T-cell (primary cell): ENCODE data around the gene FAT1. TPM values are rescaled to one million over a fixed set of nuclear protein-coding genes. Genes with fewer than 3 reads are reported as not detected.

Source experiments
- ATAC-seq, 4 experiments: fragments of 200-7000 bp in 3 of 4; fragments of 150-1000 bp in 1 of 4; cut with Tn5 transposase; replicated peaks in 1 of 4; 1 replicate in 3 of 4; 2 replicates in 1 of 4; pipeline ENCODE4 v1.10.0; 2021; ENCODE audit warnings: moderate library complexity in 3 of 4, mild to moderate bottlenecking in 2 of 4, moderate number of reproducible peaks in 1 of 4
- CTCF ChIA-PET, 2 donors: fragments of 300-600 bp; sonication (Branson Sonifier 250); formaldehyde crosslinking; loops; one replicate each; lab custom pipeline; 2022; ENCODE audit warnings: antibody characterized with exemption in 2 of 2; lab: Charles Lee
- POLR2A ChIA-PET, 2 donors: fragments of 300-600 bp; sonication (Branson Sonifier 250); formaldehyde crosslinking; loops; one replicate each; lab custom pipeline; 2022; ENCODE audit warnings: antibody characterized with exemption in 2 of 2; lab: Charles Lee
- DNase-seq, 35 experiments: peaks; one replicate each; pipeline versions ENCODE4 v3.0.0 to v3.0.0-alpha.2; 2013 to 2023
- H3K27ac ChIP-seq: one replicate; pipeline ENCODE4 v1.5.1; 2013; ENCODE audit warnings: low read length
- H3K27me3 ChIP-seq, 2 experiments: replicated peaks in 1 of 2; 1 replicate in 1 of 2; 2 replicates in 1 of 2; pipeline versions ENCODE4 v1.6.1 to v1.7.0; 2013; ENCODE audit warnings: low read length in 1 of 2, mixed read lengths in 1 of 2; ENCODE audit not compliant: control insufficient read depth in 2 of 2, insufficient read depth in 2 of 2; ENCODE audit errors: extremely low read depth in 1 of 2
- H3K36me3 ChIP-seq, 2 donors: 1 replicate in 1 of 2; 2 replicates in 1 of 2; pipeline versions ENCODE4 v1.6.1 to v1.7.0; 2013; ENCODE audit warnings: low read length in 1 of 2; ENCODE audit not compliant: control insufficient read depth in 2 of 2, insufficient read depth in 1 of 2; ENCODE audit errors: extremely low read depth in 1 of 2
- H3K4me1 ChIP-seq, 2 experiments: 1 replicate in 1 of 2; 2 replicates in 1 of 2; pipeline versions ENCODE4 v1.6.1 to v1.7.0; 2013; ENCODE audit warnings: low read length in 2 of 2, mixed read lengths in 1 of 2; ENCODE audit not compliant: insufficient read depth in 2 of 2, control insufficient read depth in 1 of 2; ENCODE audit errors: extremely low read depth in 1 of 2
- H3K4me3 ChIP-seq, 2 donors: 1 replicate in 1 of 2; 2 replicates in 1 of 2; pipeline versions ENCODE4 v1.5.1 to v1.7.0; 2013; ENCODE audit warnings: mild to moderate bottlenecking in 2 of 2, low read length in 1 of 2, moderate library complexity in 1 of 2; ENCODE audit not compliant: control insufficient read depth in 1 of 2; ENCODE audit errors: extremely low read depth in 1 of 2
- H3K9me3 ChIP-seq: 2 replicates; pipeline ENCODE4 v1.7.0; 2013
- H3K27ac Mint-ChIP-seq, 2 donors: one replicate each; pipeline ENCODE4 v1.8.0; 2020 to 2021; ENCODE audit warnings: mild to moderate bottlenecking in 2 of 2, mixed read lengths in 2 of 2
- H3K27me3 Mint-ChIP-seq, 2 donors: one replicate each; pipeline ENCODE4 v1.8.0; 2021 to 2022; ENCODE audit warnings: mixed read lengths in 2 of 2
- H3K36me3 Mint-ChIP-seq: one replicate; pipeline ENCODE4 v1.8.0; 2021; ENCODE audit warnings: mixed read lengths
- H3K4me1 Mint-ChIP-seq, 3 donors: one replicate each; pipeline ENCODE4 v1.8.0; 2020 to 2022; ENCODE audit warnings: mixed read lengths in 3 of 3, mild to moderate bottlenecking in 1 of 3
- H3K4me3 Mint-ChIP-seq, 3 donors: one replicate each; pipeline ENCODE4 v1.8.0; 2020 to 2022; ENCODE audit warnings: mild to moderate bottlenecking in 3 of 3, mixed read lengths in 3 of 3, moderate library complexity in 3 of 3
- H3K9me3 Mint-ChIP-seq, 3 donors: one replicate each; pipeline ENCODE4 v1.8.0; 2020 to 2022; ENCODE audit warnings: mixed read lengths in 3 of 3
- WGBS: methylation state at CpG from one replicate; pipeline ENCODE4 v1.1.5; 2013; ENCODE audit warnings: missing lambda C conversion rate; ENCODE audit not compliant: insufficient coverage; 5-methylcytosine and 5-hydroxymethylcytosine counted together
- total RNA-seq, 35 experiments: library from RNA in 6 of 35; stranded (reverse) in 6 of 35; fragments of 120-200 nt in 1 of 35; gene quantifications; one replicate each; pipeline versions ENCODE4 v1.2.1 to v1.2.4 and lab custom pipeline; 2013 to 2026

FAT1 gene
- total RNA-seq, 5 donors from 2014 or later (not counting 1 experiment from before 2014, with no cell fraction given), result 1.0 to 1.5 (median 1.5) TPM; not detected in 2

- no peaks in the 10 kb centered on the region for H3K27me3 Mint-ChIP-seq
- no peak overlapping the region for H3K27ac Mint-ChIP-seq
- CTCF ChIA-PET, result no interaction called here
- no peak overlapping the region for H3K27ac ChIP-seq
- POLR2A ChIA-PET, result no interaction called here
- no peaks in the 10 kb centered on the region for H3K4me1 ChIP-seq
- H3K4me3 ChIP-seq, result no peak overlapping the region
- no peaks in the 10 kb centered on the region for H3K9me3 ChIP-seq
- H3K4me3 Mint-ChIP-seq, result no peak overlapping the region
- H3K9me3 Mint-ChIP-seq, result peaks cover 0 to 5% (median 3%) of the 10 kb centered on the region in 3 donors
- 80% methylated on average over 2 of the region's 6 CpGs for WGBS
- no peaks in the 10 kb centered on the region for H3K4me1 Mint-ChIP-seq
- no peaks in the 10 kb centered on the region for H3K27me3 ChIP-seq
- no peak for ATAC-seq
- no peaks in the 10 kb centered on the region for H3K36me3 ChIP-seq
- DNase-seq, result no peak
- H3K36me3 Mint-ChIP-seq, result no peaks in the 10 kb centered on the region
These were observed 15.1 kb downstream of the FAT1 start for GRCh38 chr4:186708554-186708953.

- Histone ChIP-seq H3K27me3 (no peaks in the 10 kb centered on the region), H3K4me1 (no peaks in the 10 kb centered on the region), H3K27ac (no peak overlapping the region), H3K36me3 (no peaks in the 10 kb centered on the region), H3K4me3 (no peak overlapping the region), H3K9me3 (no peaks in the 10 kb centered on the region)
- no peaks in the 10 kb centered on the region for H3K36me3 Mint-ChIP-seq
- ChIA-PET CTCF (no interaction called here), POLR2A (no interaction called here)
- peaks cover 0 to 6% (median 3%) of the 10 kb centered on the region in 3 donors for H3K9me3 Mint-ChIP-seq
- ATAC-seq (no peak), DNase-seq (no peak)
- no peak overlapping the region for H3K4me3 Mint-ChIP-seq
- WGBS, result 93% methylated on average over 15 of the region's 16 CpGs
- H3K27me3 Mint-ChIP-seq, result no peaks in the 10 kb centered on the region
- no peaks in the 10 kb centered on the region for H3K4me1 Mint-ChIP-seq
- no peak overlapping the region for H3K27ac Mint-ChIP-seq
These were observed 15.7 kb downstream of the FAT1 start for GRCh38 chr4:186707996-186708395.

GRCh38 chr4:186707574-186707973, 16.1 kb downstream of the FAT1 start:
- no peak overlapping the region for H3K4me3 Mint-ChIP-seq

GRCh38 chr4:186704057-186704456, 19.6 kb downstream of the FAT1 start:
- Histone ChIP-seq H3K4me3 (no peak overlapping the region), H3K36me3 (no peaks in the 10 kb centered on the region), H3K27ac (no peak overlapping the region), H3K9me3 (no peaks in the 10 kb centered on the region), H3K27me3 (no peaks in the 10 kb centered on the region), H3K4me1 (no peaks in the 10 kb centered on the region)
- DNase-seq (no peak), ATAC-seq (no peak)
- whole genome bisulfite sequencing, result 50% methylated on average over 1 of the region's 4 CpGs
- no peaks in the 10 kb centered on the region for H3K4me1 Mint-ChIP-seq
- peaks cover 0 to 6% (median 0%) of the 10 kb centered on the region in 3 donors for H3K9me3 Mint-ChIP-seq
- no peak overlapping the region for H3K27ac Mint-ChIP-seq
- no peak overlapping the region for H3K4me3 Mint-ChIP-seq
- ChIA-PET CTCF (no interaction called here), POLR2A (no interaction called here)
- H3K36me3 Mint-ChIP-seq, result no peaks in the 10 kb centered on the region
- no peaks in the 10 kb centered on the region for H3K27me3 Mint-ChIP-seq

More at GRCh38 chr4:186707574-186707973, 16.1 kb downstream of the FAT1 start:
- DNase-seq, result no peak
- Histone ChIP-seq H3K4me1 (no peaks in the 10 kb centered on the region), H3K36me3 (no peaks in the 10 kb centered on the region), H3K27ac (no peak overlapping the region), H3K27me3 (no peaks in the 10 kb centered on the region), H3K9me3 (no peaks in the 10 kb centered on the region), H3K4me3 (no peak overlapping the region)
- peaks cover 0 to 6% (median 3%) of the 10 kb centered on the region in 3 donors for H3K9me3 Mint-ChIP-seq
- POLR2A ChIA-PET, result no interaction called here
- WGBS, result 84% methylated on average over 3 of the region's 6 CpGs
- ATAC-seq, result no peak
- CTCF ChIA-PET, result no interaction called here
- H3K36me3 Mint-ChIP-seq, result no peaks in the 10 kb centered on the region
- H3K4me1 Mint-ChIP-seq, result no peaks in the 10 kb centered on the region
- H3K27me3 Mint-ChIP-seq, result no peaks in the 10 kb centered on the region
- H3K27ac Mint-ChIP-seq, result no peak overlapping the region

GRCh38 chr4:186703510-186703909, 20.1 kb downstream of the FAT1 start:
- 90% methylated on average over 8 of the region's 8 CpGs for WGBS
- Histone ChIP-seq H3K4me3 (no peak overlapping the region), H3K27ac (no peak overlapping the region), H3K4me1 (no peaks in the 10 kb centered on the region), H3K27me3 (no peaks in the 10 kb centered on the region), H3K9me3 (no peaks in the 10 kb centered on the region), H3K36me3 (no peaks in the 10 kb centered on the region)
- no peak for DNase-seq
- Mint-ChIP-seq H3K4me3 (no peak overlapping the region), H3K4me1 (no peaks in the 10 kb centered on the region), H3K9me3 (peaks cover 0 to 6% (median 0%) of the 10 kb centered on the region in 3 donors), H3K27me3 (no peaks in the 10 kb centered on the region), H3K36me3 (no peaks in the 10 kb centered on the region), H3K27ac (no peak overlapping the region)
- ChIA-PET CTCF (no interaction called here), POLR2A (no interaction called here)
- no peak for ATAC-seq

GRCh38 chr4:186702940-186703339, 20.7 kb downstream of the FAT1 start:
- H3K4me1 Mint-ChIP-seq, result no peaks in the 10 kb centered on the region
- ATAC-seq (no peak), DNase-seq (no peak)
- no peaks in the 10 kb centered on the region for H3K27me3 Mint-ChIP-seq
- Histone ChIP-seq H3K4me3 (no peak overlapping the region), H3K27ac (no peak overlapping the region), H3K36me3 (no peaks in the 10 kb centered on the region), H3K9me3 (no peaks in the 10 kb centered on the region), H3K27me3 (no peaks in the 10 kb centered on the region), H3K4me1 (no peaks in the 10 kb centered on the region)
- no peaks in the 10 kb centered on the region for H3K36me3 Mint-ChIP-seq
- CTCF ChIA-PET, result no interaction called here
- no peak overlapping the region for H3K4me3 Mint-ChIP-seq
- H3K27ac Mint-ChIP-seq, result no peak overlapping the region
- 82% methylated on average over 5 of the region's 10 CpGs for WGBS
- POLR2A ChIA-PET, result no interaction called here
- peaks cover 0 to 6% (median 0%) of the 10 kb centered on the region in 3 donors for H3K9me3 Mint-ChIP-seq

GRCh38 chr4:186702297-186702696, 21.4 kb downstream of the FAT1 start:
- ATAC-seq (no peak), DNase-seq (no peak)
- ChIA-PET POLR2A (no interaction called here), CTCF (no interaction called here)
- Histone ChIP-seq H3K4me1 (no peaks in the 10 kb centered on the region), H3K9me3 (no peaks in the 10 kb centered on the region), H3K36me3 (no peaks in the 10 kb centered on the region), H3K27me3 (no peaks in the 10 kb centered on the region), H3K4me3 (no peak overlapping the region), H3K27ac (no peak overlapping the region)
- Mint-ChIP-seq H3K27ac (no peak overlapping the region), H3K4me3 (no peak overlapping the region), H3K36me3 (no peaks in the 10 kb centered on the region), H3K9me3 (peaks cover 0 to 6% (median 0%) of the 10 kb centered on the region in 3 donors), H3K27me3 (no peaks in the 10 kb centered on the region), H3K4me1 (no peaks in the 10 kb centered on the region)
- WGBS, result 65% methylated on average over 4 of the region's 4 CpGs
